Dendritic cell treated with granulocyte-macrophage colony-stimulating factor and Interleukin-4, amounts not matched to agents 40 ng/mL and 50 ng/mL, for 4 days (primary cell): Measurements from ENCODE around the gene APOBEC3C.
"Not testable (repeated sequence)": the region's sequence is repeated elsewhere in the genome, so short reads cannot be mapped to it uniquely, and the experiment has no call there.

ENCODE experiments used
- H3K27ac Mint-ChIP-seq: one replicate; pipeline ENCODE4 v1.8.0; 2022; ENCODE audit warnings: mild to moderate bottlenecking, mixed read lengths
- H3K27me3 Mint-ChIP-seq: one replicate; pipeline ENCODE4 v1.8.0; 2022; ENCODE audit warnings: mild to moderate bottlenecking, mixed read lengths
- H3K36me3 Mint-ChIP-seq: one replicate; pipeline ENCODE4 v1.8.0; 2022; ENCODE audit warnings: low read depth, mixed read lengths
- H3K4me1 Mint-ChIP-seq: one replicate; pipeline ENCODE4 v1.8.0; 2022; ENCODE audit warnings: low read depth, mixed read lengths
- H3K4me3 Mint-ChIP-seq: one replicate; pipeline ENCODE4 v1.8.0; 2022; ENCODE audit warnings: mild to moderate bottlenecking, moderate library complexity, mixed read lengths
- H3K9me3 Mint-ChIP-seq: one replicate; pipeline ENCODE4 v1.8.0; 2022; ENCODE audit warnings: mixed read lengths
- intact Hi-C: fragments of 100-400 bp; cut with micrococcal nuclease; formaldehyde crosslinking; loops from one replicate; pipeline ENCODE4 v1.15.0; 2022

Gene APOBEC3C

GRCh38 chr22:39020021-39020651 is 6.1 kb downstream of the APOBEC3C start:
- peaks cover 47% of the 10 kb centered on the region for H3K4me1 Mint-ChIP-seq
- intact Hi-C loops, H3K4me3 Mint-ChIP-seq, H3K9me3 Mint-ChIP-seq, H3K27me3 Mint-ChIP-seq: not testable (repeated sequence)
- peak overlapping the region; percentile 78 for H3K27ac Mint-ChIP-seq
- peaks cover 29% of the 10 kb centered on the region for H3K36me3 Mint-ChIP-seq

GRCh38 chr22:39021552-39022250 is 7.6 kb downstream of the APOBEC3C start:
- Mint-ChIP-seq H3K36me3 (peaks cover 23% of the 10 kb centered on the region), H3K4me3 (peak overlapping the region; percentile 61), H3K27ac (peak overlapping the region; percentile 78), H3K9me3 (no peaks in the 10 kb centered on the region), H3K27me3 (peaks cover 2% of the 10 kb centered on the region), H3K4me1 (peaks cover 44% of the 10 kb centered on the region)
- intact Hi-C loops: no loop called here

- no peaks in the 10 kb centered on the region for H3K36me3 Mint-ChIP-seq
- H3K4me3 Mint-ChIP-seq: no peak overlapping the region
- no peak overlapping the region for H3K27ac Mint-ChIP-seq
- H3K4me1 Mint-ChIP-seq: peaks cover 36% of the 10 kb centered on the region
- intact Hi-C loops: no loop called here
- peaks cover 2% of the 10 kb centered on the region for H3K27me3 Mint-ChIP-seq
- no peaks in the 10 kb centered on the region for H3K9me3 Mint-ChIP-seq
Measured at GRCh38 chr22:39024519-39025308, 10.7 kb downstream of the APOBEC3C start.

GRCh38 chr22:39026509-39027150 is 12.6 kb downstream of the APOBEC3C start:
- Mint-ChIP-seq H3K9me3 (no peaks in the 10 kb centered on the region), H3K27ac (no peak overlapping the region), H3K4me3 (no peak overlapping the region), H3K27me3 (peaks cover 2% of the 10 kb centered on the region), H3K4me1 (peaks cover 21% of the 10 kb centered on the region), H3K36me3 (no peaks in the 10 kb centered on the region)
- intact Hi-C loops: no loop called here

- Mint-ChIP-seq H3K4me3 (no peak overlapping the region), H3K4me1 (peaks cover 14% of the 10 kb centered on the region), H3K9me3 (no peaks in the 10 kb centered on the region), H3K36me3 (no peaks in the 10 kb centered on the region), H3K27me3 (peaks cover 4% of the 10 kb centered on the region), H3K27ac (no peak overlapping the region)
- intact Hi-C loops: no loop called here
Measured at GRCh38 chr22:39027717-39028116, 13.7 kb downstream of the APOBEC3C start.

- H3K9me3 Mint-ChIP-seq: no peaks in the 10 kb centered on the region
- intact Hi-C loops: no loop called here
- H3K36me3 Mint-ChIP-seq: no peaks in the 10 kb centered on the region
- H3K27ac Mint-ChIP-seq: no peak overlapping the region
- peaks cover 14% of the 10 kb centered on the region for H3K4me1 Mint-ChIP-seq
- no peak overlapping the region for H3K4me3 Mint-ChIP-seq
- H3K27me3 Mint-ChIP-seq: peaks cover 4% of the 10 kb centered on the region
Measured at GRCh38 chr22:39028281-39028680, 14.2 kb downstream of the APOBEC3C start.

GRCh38 chr22:39029227-39029626 is 15.2 kb downstream of the APOBEC3C start:
- intact Hi-C loops: no loop called here
- peaks cover 4% of the 10 kb centered on the region for H3K27me3 Mint-ChIP-seq
- no peak overlapping the region for H3K27ac Mint-ChIP-seq
- peaks cover 14% of the 10 kb centered on the region for H3K4me1 Mint-ChIP-seq
- no peaks in the 10 kb centered on the region for H3K9me3 Mint-ChIP-seq
- H3K4me3 Mint-ChIP-seq: no peak overlapping the region
- H3K36me3 Mint-ChIP-seq: no peaks in the 10 kb centered on the region

- H3K27ac Mint-ChIP-seq: no peak overlapping the region
- no peak overlapping the region for H3K4me3 Mint-ChIP-seq
- H3K9me3 Mint-ChIP-seq: no peaks in the 10 kb centered on the region
- intact Hi-C loops: no loop called here
- no peaks in the 10 kb centered on the region for H3K36me3 Mint-ChIP-seq
- peaks cover 4% of the 10 kb centered on the region for H3K27me3 Mint-ChIP-seq
- H3K4me1 Mint-ChIP-seq: peaks cover 14% of the 10 kb centered on the region
Measured at GRCh38 chr22:39030705-39031104, 16.6 kb downstream of the APOBEC3C start.

GRCh38 chr22:39031434-39032295 is 17.6 kb downstream of the APOBEC3C start:
- H3K27me3 Mint-ChIP-seq, H3K9me3 Mint-ChIP-seq, H3K36me3 Mint-ChIP-seq, H3K4me3 Mint-ChIP-seq, H3K27ac Mint-ChIP-seq, intact Hi-C loops: not testable (repeated sequence)
- H3K4me1 Mint-ChIP-seq: peaks cover 15% of the 10 kb centered on the region

GRCh38 chr22:39037071-39037470 is 23.0 kb downstream of the APOBEC3C start:
- H3K36me3 Mint-ChIP-seq, intact Hi-C loops, H3K9me3 Mint-ChIP-seq, H3K27me3 Mint-ChIP-seq, H3K4me3 Mint-ChIP-seq, H3K27ac Mint-ChIP-seq: not testable (repeated sequence)
- H3K4me1 Mint-ChIP-seq: peaks cover 28% of the 10 kb centered on the region

- peaks cover 28% of the 10 kb centered on the region for H3K4me1 Mint-ChIP-seq
- peak overlapping the region; percentile 81 for H3K4me3 Mint-ChIP-seq
- intact Hi-C loops: no loop called here
- H3K27me3 Mint-ChIP-seq: no peaks in the 10 kb centered on the region
- peak overlapping the region; percentile 81 for H3K27ac Mint-ChIP-seq
- H3K9me3 Mint-ChIP-seq: no peaks in the 10 kb centered on the region
- H3K36me3 Mint-ChIP-seq: peaks cover 6% of the 10 kb centered on the region
Measured at GRCh38 chr22:39039306-39040126, 25.5 kb downstream of the APOBEC3C start.

- peak overlapping the region; percentile 81 for H3K4me3 Mint-ChIP-seq
- H3K4me1 Mint-ChIP-seq: peaks cover 32% of the 10 kb centered on the region
- H3K27me3 Mint-ChIP-seq, intact Hi-C loops, H3K9me3 Mint-ChIP-seq: not testable (repeated sequence)
- peaks cover 13% of the 10 kb centered on the region for H3K36me3 Mint-ChIP-seq
- peak overlapping the region; percentile 81 for H3K27ac Mint-ChIP-seq
Measured at GRCh38 chr22:39040155-39040537, 26.1 kb downstream of the APOBEC3C start.
